SK-N-SH treated with all-trans-retinoic acid at 6 μM for 48 hours (cell line): ENCODE measurements around the gene SMTNL1.

ENCODE experiments used
- ATAC-seq: fragments of 200-7000 bp; cut with Tn5 transposase; 3 replicates; pipeline ENCODE4 v1.9.1; 2020; ENCODE audit warnings: mild to moderate bottlenecking, moderate library complexity
- ARNTL ChIP-seq: fragments of 450-650 bp; formaldehyde crosslinking; IDR thresholded peaks from 2 replicates; pipeline ENCODE4 v1.5.0; 2020; ENCODE audit warnings: low read depth, mild to moderate bottlenecking, moderate library complexity, borderline replicate concordance
- BACH2 ChIP-seq: fragments of 250-450 bp; sonication (Bioruptor Pico); IDR thresholded peaks from 2 replicates; pipeline ENCODE4 v1.9.0; 2021; ENCODE audit warnings: mild to moderate bottlenecking, borderline replicate concordance
- CREB5 ChIP-seq: fragments of 250-450 bp; sonication (Bioruptor Pico); IDR thresholded peaks from 2 replicates; pipeline ENCODE4 v1.5.1; 2020; ENCODE audit warnings: low read depth, mild to moderate bottlenecking, moderate library complexity
- CSDC2 ChIP-seq: fragments of 250-450 bp; sonication (Bioruptor Pico); IDR thresholded peaks from 2 replicates; pipeline ENCODE4 v1.5.0; 2020; ENCODE audit warnings: mild to moderate bottlenecking, moderate library complexity
- CSRNP3 ChIP-seq: fragments of 250-450 bp; sonication (Bioruptor Pico); IDR thresholded peaks from 2 replicates; pipeline ENCODE4 v1.5.1; 2021; ENCODE audit warnings: mild to moderate bottlenecking, moderate library complexity
- ESRRG ChIP-seq: fragments of 250-450 bp; sonication (Bioruptor Pico); IDR thresholded peaks from 2 replicates; pipeline ENCODE4 v1.6.1; 2021; ENCODE audit warnings: mild to moderate bottlenecking
- GLIS3 ChIP-seq: fragments of 250-450 bp; sonication (Bioruptor Pico); IDR thresholded peaks from 2 replicates; pipeline ENCODE4 v1.5.0; 2020; ENCODE audit warnings: mild to moderate bottlenecking, moderate library complexity
- ISL1 ChIP-seq: fragments of 250-450 bp; sonication (Bioruptor Pico); IDR thresholded peaks from 2 replicates; pipeline ENCODE4 v2.1.2; 2022; ENCODE audit warnings: mild to moderate bottlenecking, moderate library complexity
- OSR1 ChIP-seq: fragments of 250-450 bp; sonication (Bioruptor Pico); IDR thresholded peaks from 2 replicates; pipeline ENCODE4 v1.8.0; 2022; ENCODE audit warnings: moderate library complexity, mild to moderate bottlenecking, inconsistent platforms
- RARB ChIP-seq: fragments of 250-450 bp; sonication (Bioruptor Pico); IDR thresholded peaks from 2 replicates; pipeline ENCODE4 v1.8.0; 2021; ENCODE audit warnings: mild to moderate bottlenecking, moderate library complexity
- TCF4 ChIP-seq: fragments of 250-450 bp; sonication (Bioruptor Pico); IDR thresholded peaks from 2 replicates; pipeline ENCODE4 v1.8.0; 2021; ENCODE audit warnings: mild to moderate bottlenecking, moderate library complexity, borderline replicate concordance
- TOX ChIP-seq: fragments of 250-450 bp; sonication (Bioruptor Pico); IDR thresholded peaks from 2 replicates; pipeline ENCODE4 v1.8.0; 2021; ENCODE audit warnings: mild to moderate bottlenecking, moderate library complexity, borderline replicate concordance
- TSHZ2 ChIP-seq: fragments of 250-450 bp; sonication (Bioruptor Pico); IDR thresholded peaks from 2 replicates; pipeline ENCODE4 v1.5.0; 2020; ENCODE audit warnings: mild to moderate bottlenecking, moderate library complexity
- ZC3H10 ChIP-seq: fragments of 250-450 bp; sonication (Bioruptor Pico); IDR thresholded peaks from 2 replicates; pipeline ENCODE4 v1.5.1; 2021; ENCODE audit warnings: mild to moderate bottlenecking, moderate library complexity
- ZFP3 ChIP-seq: fragments of 250-450 bp; sonication (Bioruptor Pico); IDR thresholded peaks from 2 replicates; pipeline ENCODE4 v1.5.0; 2020; ENCODE audit warnings: mild to moderate bottlenecking, moderate library complexity
- ZFP30 ChIP-seq: fragments of 450-650 bp; formaldehyde crosslinking; IDR thresholded peaks from 2 replicates; pipeline ENCODE4 v1.5.0; 2022; ENCODE audit warnings: mild to moderate bottlenecking, moderate library complexity
- ZNF565 ChIP-seq: fragments of 450-650 bp; formaldehyde crosslinking; conservative IDR thresholded peaks from 2 replicates; pipeline ENCODE4 v1.5.0; 2020; ENCODE audit warnings: low read depth, mild to moderate bottlenecking, moderate library complexity
- ZNF70 ChIP-seq: fragments of 450-650 bp; formaldehyde crosslinking; IDR thresholded peaks from 2 replicates; pipeline ENCODE4 v1.5.0; 2020; ENCODE audit warnings: mild to moderate bottlenecking, moderate library complexity
- ZNF8 ChIP-seq: fragments of 450-650 bp; formaldehyde crosslinking; IDR thresholded peaks from 2 replicates; pipeline ENCODE4 v1.5.0; 2020; ENCODE audit warnings: mild to moderate bottlenecking, moderate library complexity

Gene SMTNL1

GRCh38 chr11:57536947-57537619, at the start of gene SMTNL1:
SMTNL1 (plus strand) TSS chr11:57537595; CDS start chr11:57542643, 5,048 bp downstream.
- no peak for ATAC-seq
- TF ChIP-seq ZFP30 (CRISPR knock-in tag) (no peak), ARNTL (CRISPR knock-in tag) (no peak), ISL1 (CRISPR knock-in tag) (no peak), ESRRG (CRISPR knock-in tag) (no peak), OSR1 (CRISPR knock-in tag) (no peak), ZNF565 (CRISPR knock-in tag) (no peak), TSHZ2 (CRISPR knock-in tag) (no peak), GLIS3 (CRISPR knock-in tag) (no peak), BACH2 (CRISPR knock-in tag) (no peak), CREB5 (CRISPR knock-in tag) (no peak), ZC3H10 (no peak), ZNF8 (CRISPR knock-in tag) (no peak), RARB (CRISPR knock-in tag) (no peak), TOX (CRISPR knock-in tag) (no peak)
- TF ChIP-seq, all 23 proteins: peak for 0

- TF ChIP-seq RARB (CRISPR knock-in tag): no peak
- no peak for ATAC-seq
Observed at GRCh38 chr11:57487920-57488659, 49.3 kb upstream of the SMTNL1 start.

- ATAC-seq: no peak
- no peak for TF ChIP-seq ZNF70
- TF ChIP-seq ZFP30 (CRISPR knock-in tag): no peak
- TF ChIP-seq ZNF565 (CRISPR knock-in tag): no peak
- no peak for TF ChIP-seq TSHZ2 (CRISPR knock-in tag)
- TF ChIP-seq ZC3H10: no peak
- no peak for TF ChIP-seq ZNF8 (CRISPR knock-in tag)
- TF ChIP-seq TCF4: no peak
- TF ChIP-seq ZFP3: no peak
- TF ChIP-seq CSDC2: no peak
Observed at GRCh38 chr11:57490456-57491248, 46.7 kb upstream of the SMTNL1 start.

GRCh38 chr11:57491371-57492061, 45.9 kb upstream of the SMTNL1 start:
- TF ChIP-seq TSHZ2 (CRISPR knock-in tag) (no peak), ZFP30 (CRISPR knock-in tag) (no peak), CSRNP3 (CRISPR knock-in tag) (no peak)
- ATAC-seq: peak; percentile 77
